Jurkat, Clone E6-1 (cell line): ENCODE measurements around the gene ATPAF2.

Experiments
- DNase-seq: peaks from one replicate; pipeline ENCODE4 v3.0.0-alpha.2; 2011; ENCODE audit warnings: low read depth, low spot score
- H3K4me3 ChIP-seq: 2 replicates; pipeline ENCODE4 v1.5.1; 2011; ENCODE audit warnings: mild to moderate bottlenecking, low read length, control low read depth, moderate library complexity

Gene ATPAF2

DNA sequence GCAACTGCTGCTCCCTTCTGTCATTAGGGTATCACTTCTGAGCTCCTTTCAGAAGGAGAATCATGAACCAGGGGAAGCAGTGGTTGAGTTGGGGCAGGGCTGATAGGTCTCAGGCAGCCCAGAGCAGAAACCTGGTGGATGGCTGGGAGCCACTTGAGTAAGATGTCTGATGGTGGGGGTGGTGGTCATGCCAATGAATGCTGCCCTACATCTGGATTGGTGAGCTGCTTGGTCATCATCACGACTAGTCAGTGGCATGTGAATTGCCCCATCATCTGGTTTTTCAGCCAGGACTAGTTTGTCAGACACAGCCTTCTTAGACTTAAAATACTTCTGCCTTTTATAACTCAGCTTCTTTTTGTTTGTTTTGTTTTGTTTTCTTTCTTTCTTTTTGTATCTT, 2.8 kb upstream of the ATPAF2 start:
- H3K4me3 ChIP-seq = no peak overlapping the region
- DNase-seq = no peak

DNA sequence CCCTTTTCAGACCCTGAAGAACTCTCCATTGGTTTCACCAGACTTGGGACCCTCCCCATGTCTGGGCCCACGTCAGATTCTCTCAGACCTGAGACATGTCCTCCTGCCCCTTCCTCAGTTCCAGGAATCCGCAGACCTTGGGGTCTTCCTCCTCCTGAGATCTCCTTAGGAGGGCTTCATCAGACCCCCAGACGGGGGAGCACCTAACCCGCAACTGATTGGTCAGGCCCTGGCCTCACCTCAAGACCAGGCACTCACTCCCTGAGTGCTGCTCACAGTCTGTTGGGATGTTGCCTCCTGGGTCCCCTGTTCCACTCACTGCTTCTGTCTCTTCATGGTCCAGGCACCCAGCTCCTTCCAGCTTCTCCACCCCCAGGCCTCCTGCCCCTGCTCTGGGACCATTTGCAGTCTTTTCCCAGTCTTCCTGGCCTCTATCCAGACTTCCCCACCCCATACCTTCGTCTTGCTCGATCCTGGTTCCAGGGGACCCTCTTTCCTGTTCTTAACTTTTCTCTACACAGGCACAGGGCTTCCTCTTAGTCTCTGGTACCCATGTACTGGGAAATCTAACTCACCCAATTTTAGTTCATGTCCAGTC, 1.4 kb upstream of the ATPAF2 start:
- DNase-seq = no peak
- H3K4me3 ChIP-seq = peak overlapping the region; percentile 72

DNA sequence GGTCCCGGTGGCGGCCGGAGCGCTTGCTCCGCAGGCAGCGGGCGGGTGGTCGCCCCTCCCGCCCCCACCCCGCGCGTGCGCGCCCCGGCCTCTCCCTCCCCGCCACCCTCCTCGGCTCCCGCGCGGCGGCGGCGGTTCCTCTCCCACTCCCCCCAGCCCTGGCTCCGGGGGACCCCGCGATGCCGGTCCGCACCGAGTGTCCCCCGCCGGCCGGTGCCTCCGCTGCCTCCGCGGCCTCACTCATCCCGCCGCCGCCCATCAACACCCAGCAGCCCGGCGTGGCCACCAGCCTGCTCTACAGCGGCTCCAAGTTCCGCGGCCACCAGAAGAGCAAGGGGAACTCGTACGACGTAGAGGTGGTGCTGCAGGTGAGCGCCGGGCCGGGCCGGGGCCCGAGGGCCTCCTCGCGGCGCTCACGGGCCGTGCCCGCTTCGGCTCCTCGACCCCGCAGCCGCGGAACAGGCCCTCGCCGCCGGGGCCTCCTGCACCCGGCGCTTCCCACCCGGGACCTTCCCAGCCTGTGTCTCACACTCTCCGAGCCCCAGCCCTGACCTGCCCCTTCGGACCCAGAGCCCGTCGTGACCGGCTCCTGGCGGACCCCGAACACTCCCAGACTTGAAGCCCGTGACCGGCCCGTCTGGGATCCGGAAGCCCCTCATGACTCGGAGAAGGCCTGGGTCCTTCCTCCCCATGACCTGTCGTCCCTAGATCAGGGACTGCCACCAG, 730 bp upstream of the ATPAF2 start:
- peak overlapping the region; percentile 72 for H3K4me3 ChIP-seq
- DNase-seq = no peak

DNA sequence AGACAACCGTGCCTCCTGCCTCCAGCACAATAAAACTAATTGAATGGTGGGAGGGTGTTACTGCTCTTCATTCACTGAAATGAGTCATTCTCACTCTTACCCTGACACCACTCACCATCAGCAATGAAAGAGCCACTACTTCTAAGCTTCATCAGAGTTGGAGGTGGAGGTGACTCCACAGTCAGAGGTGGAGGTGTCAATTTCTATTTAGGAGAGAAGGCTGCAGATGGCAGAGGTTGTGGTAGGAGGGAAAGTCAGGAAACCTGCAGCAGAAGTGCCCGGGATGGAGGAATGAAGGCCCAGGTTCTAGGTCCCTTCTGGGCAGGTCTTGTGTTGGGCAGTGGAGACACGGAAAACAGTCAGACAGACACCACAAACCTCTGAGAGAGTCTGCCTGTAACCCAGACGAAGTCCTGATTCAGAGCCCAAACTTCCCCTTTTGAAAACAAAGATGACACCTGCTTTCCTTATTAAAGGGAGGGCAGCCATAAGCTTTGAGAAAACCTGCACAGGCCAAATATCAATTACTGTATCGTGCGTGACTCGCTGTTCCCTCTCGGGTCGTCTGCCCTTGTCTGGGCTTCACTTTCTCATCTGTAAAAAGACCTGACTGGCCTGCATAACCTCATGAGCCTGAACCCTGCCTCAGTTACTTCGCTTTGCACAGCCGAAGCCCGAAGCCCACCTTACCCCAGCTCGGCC, 668 bp downstream of the ATPAF2 start:
- peak overlapping the region; percentile 72 for H3K4me3 ChIP-seq
- DNase-seq = no peak

DNA sequence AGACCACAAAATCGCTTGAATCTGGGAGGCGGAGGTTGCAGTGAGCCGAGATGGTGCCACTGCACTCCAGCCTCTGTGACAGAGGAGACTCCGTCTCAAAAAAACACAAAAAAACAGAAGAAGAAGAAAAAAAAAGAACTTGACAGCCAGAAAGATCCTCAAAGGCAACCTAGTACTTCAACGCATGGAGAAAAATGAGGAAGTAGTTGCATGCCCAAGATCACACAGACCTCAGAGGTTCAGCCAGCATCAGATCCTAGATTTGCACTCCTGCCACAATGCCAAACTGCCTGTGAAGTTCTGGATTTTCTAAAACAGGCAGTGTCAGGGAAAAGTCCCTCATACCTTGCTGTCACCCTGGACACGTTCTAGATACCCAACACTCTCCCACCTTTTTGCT, 1.5 kb downstream of the ATPAF2 start:
- no peak overlapping the region; the same call in 1 of the 2 replicates for H3K4me3 ChIP-seq
- DNase-seq = no peak

DNA sequence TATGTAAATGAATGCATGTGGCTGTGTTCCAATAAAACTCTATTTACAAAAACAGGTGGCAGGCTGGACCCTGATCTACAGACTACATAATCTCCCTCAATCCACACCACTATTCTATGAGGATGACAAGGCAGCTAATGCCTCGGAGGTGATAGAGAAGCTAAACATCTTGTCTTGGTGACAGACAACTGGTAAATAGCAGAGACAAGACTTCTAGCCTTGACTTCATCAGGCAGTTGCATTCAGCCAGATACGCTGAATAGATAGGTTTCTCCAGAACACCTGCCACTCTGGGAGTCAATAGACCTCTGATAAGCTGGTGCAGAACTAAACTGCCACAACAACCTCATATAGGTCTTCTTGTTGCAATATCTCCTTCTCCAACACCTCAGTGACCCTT, 3.3 kb downstream of the ATPAF2 start:
- DNase-seq = no peak
- H3K4me3 ChIP-seq = no peak overlapping the region

DNA sequence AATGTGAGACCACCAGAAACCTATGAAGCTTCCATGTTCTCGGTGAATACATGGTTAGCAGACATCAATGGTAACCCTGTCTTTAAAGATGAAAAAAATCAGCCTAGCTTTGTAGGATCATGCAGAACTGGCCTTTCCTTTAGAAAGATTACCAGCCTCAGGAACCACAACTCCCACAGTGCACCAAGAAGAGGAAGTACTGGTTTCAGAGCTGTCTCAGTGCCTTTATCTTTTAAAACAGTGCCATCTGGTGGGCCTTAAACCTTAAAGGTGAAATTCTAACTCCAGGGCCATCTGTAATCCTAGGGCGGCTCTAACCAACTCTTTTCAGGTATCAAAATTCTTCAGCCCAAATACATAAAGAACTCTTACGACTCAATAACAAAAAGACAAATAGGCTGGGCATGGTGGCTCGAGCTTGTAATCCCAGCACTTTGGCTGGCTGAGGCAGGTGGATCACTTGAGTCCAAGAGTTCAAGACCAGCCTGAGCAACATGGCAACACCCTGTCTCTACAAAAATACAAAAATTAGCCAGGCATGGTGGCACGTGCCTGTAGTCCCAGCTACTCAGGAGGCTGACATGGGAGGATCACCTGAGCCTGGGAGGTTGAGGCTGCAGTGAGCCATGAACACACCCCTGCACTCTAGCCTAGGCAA, 5.4 kb downstream of the ATPAF2 start:
- no peak overlapping the region for H3K4me3 ChIP-seq
- DNase-seq = peak; percentile 87

DNA sequence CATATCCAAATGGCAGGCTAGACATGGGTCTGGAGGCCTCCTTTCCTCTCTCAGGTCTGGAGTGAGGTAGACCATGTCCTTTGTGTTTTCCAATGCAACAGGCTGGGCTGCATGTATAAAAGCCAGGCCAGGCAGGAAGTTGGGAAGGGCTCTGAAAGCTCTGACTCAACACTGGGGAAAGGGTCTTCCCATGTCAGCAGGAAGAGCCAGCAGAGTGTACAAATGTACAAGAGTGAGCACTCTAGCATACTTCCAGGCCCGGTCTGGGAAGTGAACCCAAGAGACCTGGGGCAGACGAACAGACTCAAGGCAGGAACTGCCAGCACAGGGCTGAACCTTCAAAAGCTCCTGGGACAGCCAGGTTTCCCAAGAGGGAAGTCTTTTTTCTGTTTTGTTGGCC, 7.0 kb downstream of the ATPAF2 start:
- no peak overlapping the region for H3K4me3 ChIP-seq
- DNase-seq = no peak

DNA sequence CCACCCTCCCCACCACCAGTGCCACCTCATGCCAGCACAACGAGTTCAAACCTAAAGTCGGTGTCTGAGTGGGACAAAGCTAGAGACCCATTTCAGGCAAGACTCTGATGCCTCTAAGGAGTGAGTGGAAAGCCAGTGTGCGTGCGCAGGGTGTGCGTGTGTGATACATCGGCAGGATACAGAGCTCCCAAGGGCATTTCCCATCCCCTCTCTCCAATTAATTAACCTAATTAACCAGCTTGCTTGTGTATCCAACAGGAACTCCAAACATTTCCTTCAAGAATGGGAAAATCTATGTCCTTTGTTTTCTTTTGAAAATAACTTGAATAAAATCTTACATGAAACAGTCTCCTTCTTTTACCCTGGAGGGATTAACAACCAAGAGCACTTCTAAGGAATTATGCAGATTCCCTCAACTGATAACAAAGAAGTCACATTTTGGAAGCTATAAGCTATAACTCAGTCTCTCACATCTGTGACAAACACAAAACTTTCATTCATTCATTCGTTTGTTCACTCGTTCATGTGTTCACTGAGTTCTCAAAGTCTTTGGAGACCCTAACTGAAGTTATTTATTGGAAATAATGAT, 9.9 kb downstream of the ATPAF2 start:
- DNase-seq = no peak
- no peak overlapping the region for H3K4me3 ChIP-seq

DNA sequence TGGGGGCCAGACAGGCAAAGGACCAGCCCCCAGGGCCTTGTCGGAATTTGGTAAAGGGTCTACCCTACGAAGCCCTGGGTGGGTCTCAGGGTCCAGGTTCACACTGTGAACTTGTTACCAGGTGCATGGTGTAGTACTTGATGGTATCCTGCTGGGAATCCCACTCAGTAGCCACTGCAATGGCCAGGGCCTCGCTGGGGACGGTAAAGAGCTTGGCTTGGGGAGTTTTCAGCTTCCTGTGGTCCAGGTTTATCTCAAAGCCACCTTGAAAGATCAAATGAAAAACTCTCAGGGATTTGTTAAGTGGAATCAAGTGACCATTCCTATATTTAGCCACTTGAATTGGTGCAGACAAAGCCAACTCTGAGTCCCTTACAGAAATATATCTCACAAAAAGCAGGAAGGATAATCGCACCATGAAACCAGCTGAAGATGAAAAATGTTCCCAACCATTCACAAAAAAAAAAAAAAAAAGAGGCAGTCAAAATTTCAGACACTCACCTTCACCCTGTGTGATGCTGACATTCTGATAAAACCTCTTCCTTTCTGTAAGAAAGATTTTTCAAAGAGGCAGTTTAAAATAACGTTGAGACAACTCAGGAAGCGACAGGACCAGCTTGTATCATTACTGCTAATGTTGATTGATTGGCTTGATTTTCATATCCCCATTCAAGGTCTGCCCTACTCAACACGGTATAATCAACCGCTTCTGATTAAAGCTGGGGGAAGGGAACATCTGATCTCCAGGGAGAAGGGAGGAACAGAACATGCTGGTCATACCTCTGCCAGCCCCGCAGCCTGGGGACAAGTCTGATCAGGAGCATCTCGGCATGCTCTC, 10.6 kb downstream of the ATPAF2 start:
- DNase-seq = no peak
- no peak overlapping the region for H3K4me3 ChIP-seq

DNA sequence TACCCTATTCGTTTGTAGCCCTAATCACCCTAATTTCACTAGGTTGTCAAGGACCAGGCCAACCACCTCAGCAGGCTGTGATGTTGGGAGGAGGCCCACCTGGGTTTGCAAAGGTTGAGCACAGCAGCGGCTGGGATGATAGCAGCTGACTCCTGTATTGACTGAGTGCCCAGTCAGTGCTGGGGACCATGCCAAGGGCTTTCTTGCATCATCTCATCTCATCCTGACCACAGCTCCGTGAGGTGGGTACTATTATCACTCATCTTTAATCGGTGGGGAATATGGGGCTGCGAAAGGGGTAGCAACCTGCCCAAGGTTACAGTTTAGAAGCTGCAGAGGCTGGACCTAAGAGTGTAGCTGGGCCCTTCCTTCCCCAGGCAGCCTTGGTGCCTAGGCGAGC, 11.7 kb downstream of the ATPAF2 start:
- no peak for DNase-seq
- H3K4me3 ChIP-seq = no peak overlapping the region

DNA sequence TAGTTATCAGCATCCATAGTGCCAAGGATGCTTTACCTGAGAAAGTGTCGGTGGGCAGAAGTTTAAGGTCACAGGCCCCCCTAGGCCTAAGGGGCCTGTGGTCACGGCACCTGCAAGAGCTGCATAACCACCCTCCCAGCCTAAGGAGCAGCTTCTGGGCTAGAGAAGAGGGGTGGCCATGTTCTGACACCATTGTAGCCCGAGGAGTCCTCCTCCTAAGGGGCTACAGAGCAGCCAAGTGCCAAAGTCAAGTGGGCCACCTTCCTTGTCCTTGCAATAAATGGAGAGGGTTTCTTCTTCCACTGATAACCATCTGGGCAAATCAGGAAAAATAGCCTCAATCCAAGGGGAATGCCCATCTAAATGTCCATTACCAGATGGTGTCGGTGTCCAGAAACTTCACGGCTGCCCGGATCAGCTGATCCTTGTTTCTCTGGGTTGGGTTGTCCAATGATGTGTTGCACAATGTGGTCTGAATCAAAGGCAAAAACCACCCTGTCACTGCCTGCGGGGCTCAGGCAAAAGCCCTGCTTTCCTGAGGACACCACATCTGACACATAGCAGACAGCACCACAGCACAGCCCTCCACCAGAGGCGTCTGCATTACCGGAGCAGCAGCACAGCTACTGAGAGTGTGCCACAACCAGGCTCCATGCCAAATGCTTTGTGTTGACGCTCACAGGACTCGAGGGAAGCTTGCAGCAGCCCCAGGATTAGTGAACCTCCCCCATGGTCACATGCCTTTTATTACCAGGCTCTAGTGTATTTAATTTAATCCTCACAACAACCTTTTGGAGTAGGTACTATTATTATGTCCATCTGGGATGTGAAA, 12.8 kb downstream of the ATPAF2 start:
- peak; percentile 90 for DNase-seq
- no peak overlapping the region for H3K4me3 ChIP-seq

DNA sequence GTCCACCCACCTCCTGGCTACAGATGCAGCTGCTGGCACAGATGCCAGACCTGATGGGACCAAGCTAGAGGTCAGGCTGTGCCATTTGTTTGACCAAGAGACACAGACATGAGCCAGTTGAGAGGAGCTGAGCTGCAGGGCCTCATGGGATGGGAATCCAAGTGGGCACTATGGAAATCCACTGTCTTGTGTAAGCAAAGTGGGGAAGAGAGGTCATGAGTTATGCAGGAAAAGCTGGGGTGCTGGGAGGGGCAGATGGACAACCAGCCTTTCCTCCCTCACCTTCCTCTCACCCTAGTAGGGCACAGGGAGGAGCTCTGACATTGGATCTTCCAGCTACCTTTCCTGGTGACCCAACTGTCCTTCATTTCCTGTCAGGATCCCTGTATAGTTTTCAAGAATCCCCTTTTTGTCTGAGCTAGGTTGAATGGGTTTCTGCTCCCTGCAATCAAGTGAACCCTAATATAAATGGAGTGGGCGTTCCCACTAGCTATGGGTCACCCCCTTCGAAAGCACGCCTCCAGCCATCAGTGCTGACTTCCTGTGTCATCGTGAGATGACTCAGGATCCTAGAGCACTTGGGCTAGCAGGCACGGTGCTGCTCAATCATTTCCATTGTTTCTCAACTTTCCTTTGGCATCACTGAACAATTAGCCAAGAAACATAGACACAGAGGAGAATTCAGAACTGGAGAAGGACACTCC, 13.6 kb downstream of the ATPAF2 start:
- no peak for DNase-seq
- H3K4me3 ChIP-seq = no peak overlapping the region

DNA sequence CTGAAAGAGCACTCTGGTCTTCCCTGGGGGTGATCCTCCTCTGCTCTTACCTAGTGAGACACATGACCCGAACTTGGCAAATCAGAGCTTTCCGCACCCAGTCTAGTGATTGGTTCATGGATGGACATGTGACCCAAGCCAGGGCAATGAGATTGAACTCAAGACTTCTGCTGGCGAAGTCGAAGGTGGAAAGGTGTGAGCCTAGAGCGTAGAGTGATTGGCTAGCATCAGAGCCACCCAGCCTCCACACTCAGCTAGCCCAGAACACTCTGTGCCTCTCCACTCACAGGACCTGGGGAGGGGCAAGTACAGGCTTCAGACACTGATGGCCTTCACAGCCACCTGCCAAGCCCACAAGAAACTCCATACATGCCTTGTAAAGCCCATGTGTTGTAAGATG, 17.6 kb downstream of the ATPAF2 start:
- no peak overlapping the region for H3K4me3 ChIP-seq
- no peak for DNase-seq

DNA sequence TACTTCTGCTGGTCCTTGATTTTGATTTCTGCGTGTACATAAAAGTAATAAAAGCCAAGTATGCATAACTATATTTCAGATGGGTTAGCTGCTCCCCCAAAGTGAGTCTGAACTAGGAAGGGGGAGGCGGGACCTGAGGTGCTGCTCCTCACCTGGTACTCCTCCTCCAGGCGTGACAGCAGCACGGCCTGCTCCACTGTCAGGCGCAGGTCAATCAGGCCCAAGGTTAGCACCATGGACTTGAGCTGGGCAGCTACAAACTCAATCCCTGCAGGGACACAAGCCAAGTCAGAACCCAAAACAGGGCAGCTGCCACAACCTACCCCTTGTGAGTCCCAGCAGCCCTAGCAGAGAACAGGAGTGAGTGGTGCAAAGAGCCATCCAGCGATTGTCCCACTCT, 18.0 kb downstream of the ATPAF2 start:
- no peak overlapping the region for H3K4me3 ChIP-seq
- DNase-seq = no peak

DNA sequence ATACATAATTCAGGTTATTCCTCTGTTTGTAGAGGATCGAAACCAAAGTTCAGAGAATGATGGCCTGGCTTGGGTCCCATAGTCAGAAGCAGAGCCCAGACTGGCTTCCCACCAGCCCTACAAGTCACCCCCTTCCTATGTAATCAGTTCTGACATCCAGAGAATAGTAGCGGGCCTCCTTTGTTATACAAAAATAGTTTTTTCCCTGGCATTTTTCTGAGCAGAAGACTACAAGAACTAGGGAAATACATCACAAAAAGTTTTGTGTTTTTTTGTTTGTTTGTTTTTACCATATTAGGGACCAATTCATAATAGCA, 19.2 kb downstream of the ATPAF2 start:
- DNase-seq = no peak
- no peak overlapping the region for H3K4me3 ChIP-seq

DNA sequence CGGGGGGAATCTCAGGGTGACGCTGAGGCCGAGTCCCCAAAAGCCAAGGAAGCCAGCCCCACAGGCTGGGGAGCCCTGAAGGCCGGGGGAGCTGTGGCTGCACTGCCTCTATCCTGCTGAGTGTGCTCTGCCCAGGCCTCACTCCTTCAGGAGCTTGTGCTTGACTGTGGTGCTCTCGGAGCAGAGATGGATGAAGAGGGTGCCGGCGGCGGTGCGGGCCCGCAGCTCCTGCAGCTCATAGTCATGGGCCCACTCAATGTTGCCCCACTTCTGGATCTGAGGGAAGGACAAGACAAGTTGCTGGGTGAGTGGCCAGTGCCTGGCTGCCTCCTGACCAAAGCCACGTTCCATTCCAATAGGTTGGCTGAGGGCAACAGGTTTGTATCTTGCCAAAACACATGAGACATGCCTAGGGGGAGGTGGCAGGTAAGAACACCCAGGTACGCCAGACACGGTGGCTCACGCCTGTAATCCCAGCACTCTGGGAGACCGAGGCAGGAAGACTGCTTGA, 20.5 kb downstream of the ATPAF2 start:
- H3K4me3 ChIP-seq = no peak overlapping the region

More for the DNA sequence above, 20.5 kb downstream of the ATPAF2 start:
- DNase-seq = no peak
